Measurements from ENCODE around the gene GAMT.

- TF ChIP-seq CTCF (IDR thresholded peaks at IDR 0.05; ENCODE audit: borderline replicate concordance, extremely low read depth, low read length, poor library complexity, severe bottlenecking), result no peak
- no peak for TF ChIP-seq EZH2 (IDR thresholded peaks at IDR 0.05; ENCODE audit: borderline replicate concordance, low read depth, low read length, severe bottlenecking)
Measured at GRCh38 chr19:1440418-1440801, 39.1 kb upstream of the GAMT start.
